ENCODE results near the gene PDIA2.
"Not testable (repeated sequence)": the region's sequence is repeated elsewhere in the genome, so short reads cannot be mapped to it uniquely, and the experiment has no call there.

The PDIA2 gene

DNA sequence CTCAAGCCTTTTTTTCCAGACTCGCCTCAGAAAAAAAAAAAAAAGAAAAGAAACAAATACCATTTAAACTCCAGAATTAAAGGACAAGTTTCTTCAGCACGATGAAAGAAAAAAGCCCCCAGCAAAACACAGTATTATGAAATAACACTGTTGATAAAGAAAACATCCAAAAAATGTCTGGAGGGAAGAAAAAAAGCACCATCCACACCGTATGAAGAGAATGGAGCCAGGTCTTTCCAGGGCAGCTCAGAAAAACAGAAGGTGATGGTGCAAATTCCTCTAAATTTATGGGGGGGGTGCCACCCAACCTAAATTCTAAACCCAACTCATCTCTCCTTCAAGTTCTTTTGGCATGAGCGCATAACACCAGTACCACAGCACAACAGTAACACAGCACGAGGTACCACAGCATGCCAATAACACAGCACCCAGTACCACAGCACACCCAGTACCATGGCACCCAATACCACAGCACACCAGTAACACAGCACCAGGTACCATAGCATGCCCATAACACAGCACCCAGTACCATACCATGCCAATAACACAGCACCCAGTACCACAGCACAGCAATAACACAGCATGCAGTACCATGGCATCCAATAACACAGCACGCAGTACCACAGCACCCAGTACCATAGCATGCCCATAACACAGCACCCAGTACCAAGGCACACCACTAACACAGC, 50.6 kb downstream of the PDIA2 start:
- no peak for DNase-seq

DNA sequence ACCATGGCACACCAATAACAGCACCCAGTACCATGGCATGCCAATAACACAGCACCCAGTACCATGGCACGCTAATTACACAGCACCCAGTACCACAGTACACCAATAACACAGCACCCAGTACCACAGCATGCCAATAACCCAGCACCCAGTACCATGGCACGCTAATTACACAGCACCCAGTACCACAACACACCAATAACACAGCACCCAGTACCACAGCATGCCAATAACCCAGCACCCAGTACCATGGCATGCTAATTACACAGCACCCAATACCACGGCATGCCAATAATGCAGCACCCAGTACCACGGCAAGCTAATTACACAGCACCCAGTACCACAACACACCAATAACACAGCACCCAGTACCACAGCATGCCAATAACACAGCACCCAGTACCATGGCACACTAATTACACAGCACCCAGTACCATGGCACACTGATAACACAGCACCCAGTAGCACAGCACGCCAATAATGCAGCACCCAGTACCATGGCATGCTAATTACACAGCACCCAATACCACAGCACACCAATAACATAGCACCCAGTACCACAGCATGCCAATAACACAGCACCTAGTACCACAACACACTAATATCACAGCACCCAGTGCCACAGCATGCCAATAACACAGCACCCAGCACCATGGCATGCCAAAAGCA, 51.3 kb downstream of the PDIA2 start:
- not testable (repeated sequence) for DNase-seq

DNA sequence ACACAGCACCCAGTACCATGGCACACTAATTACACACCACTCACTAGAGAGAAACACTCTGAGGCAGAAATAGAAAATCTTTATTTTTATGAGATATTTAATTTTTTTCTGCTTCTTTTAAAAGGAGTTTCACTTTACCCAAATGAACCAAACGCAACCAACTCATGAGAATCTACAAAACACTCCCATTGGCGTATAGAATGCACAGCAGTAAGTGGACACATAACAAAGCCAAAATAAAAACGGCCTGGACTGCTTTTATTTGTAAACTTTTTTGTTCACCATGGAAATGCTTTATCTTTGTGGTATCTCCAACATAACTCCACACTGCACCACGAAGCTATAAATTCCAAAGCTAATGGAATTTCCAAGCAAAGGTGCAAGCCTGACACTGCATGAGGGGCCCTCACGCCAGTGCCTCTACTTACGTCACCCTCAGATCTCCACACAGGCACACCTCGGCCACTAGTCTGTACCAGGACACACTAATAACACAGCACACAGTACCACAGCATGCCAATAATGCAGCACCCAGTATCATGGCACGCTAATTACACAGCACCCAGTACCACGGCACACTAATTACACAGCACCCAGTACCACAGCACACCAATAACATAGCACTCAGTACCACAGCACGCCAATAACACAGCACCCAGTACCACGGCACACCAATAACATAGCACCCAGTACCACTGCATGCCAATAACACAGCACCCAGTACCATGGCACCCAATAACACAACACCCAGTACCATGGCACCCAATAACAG, 52.1 kb downstream of the PDIA2 start:
- not testable (repeated sequence) for DNase-seq

DNA sequence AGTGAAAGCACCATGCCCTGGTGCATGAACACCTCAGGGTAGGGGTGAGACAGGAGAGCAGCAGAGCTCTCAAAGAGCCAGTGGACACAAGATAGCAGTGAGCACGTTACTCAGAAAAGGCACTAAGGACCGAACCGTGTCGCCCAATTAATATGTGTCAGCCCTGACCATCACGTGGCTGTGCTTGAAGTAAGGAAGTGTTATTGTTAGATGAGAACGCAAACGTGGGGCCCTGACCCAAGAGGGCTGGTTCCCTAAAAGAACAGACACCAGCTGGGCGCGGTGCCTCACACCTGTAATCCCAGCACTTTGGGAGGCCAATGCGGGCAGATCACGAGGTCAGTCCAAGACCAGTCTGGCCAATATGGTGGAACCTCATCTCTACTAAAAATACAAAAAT, 53.3 kb downstream of the PDIA2 start:
- no peak for DNase-seq

All from activated CD4-positive, alpha-beta T cell treated with anti-CD3 and anti-CD28 coated beads, Interleukin-2, amount 50 U/mL, for 1 hour (primary cell).